HepG2 (cell line): ENCODE results near the gene IPO5. TPM values are rescaled to one million over a fixed set of nuclear protein-coding genes. Genes with fewer than 3 reads are reported as not detected.
A peak's percentile ranks its signal among the peaks of the same experiment; 100 is the strongest.

ENCODE experiments used
- KDM3A ChIP-seq: IDR thresholded peaks from 2 replicates; pipeline ENCODE4 v1.6.1; 2018; ENCODE audit warnings: low read depth, missing compliant biosample characterization
- KDM6A ChIP-seq: IDR thresholded peaks from 2 replicates; pipeline ENCODE4 v1.6.1; 2016; ENCODE audit warnings: low read depth
- SMC3 ChIP-seq: IDR thresholded peaks from 2 replicates; pipeline ENCODE4 v1.6.1; 2011; ENCODE audit warnings: low read length, improper control_type of control experiment
- SNAPC2 ChIP-seq: sonication (generic); formaldehyde crosslinking; IDR thresholded peaks from 2 replicates; pipeline ENCODE4 v1.8.1; 2022; ENCODE audit warnings: mild to moderate bottlenecking, missing genetic modification reagents
- TCF7 ChIP-seq: sonication (generic); IDR thresholded peaks from 2 replicates; pipeline ENCODE4 v1.6.1; 2016; ENCODE audit warnings: antibody characterized with exemption, low read depth
- TFAP4 ChIP-seq: sonication (generic); IDR thresholded peaks from 2 replicates; pipeline ENCODE4 v1.6.1; 2016; ENCODE audit warnings: low read depth, borderline replicate concordance
- ZBTB4 ChIP-seq: sonication (generic); formaldehyde crosslinking; IDR thresholded peaks from 2 replicates; pipeline ENCODE4 v1.4.0; 2020; ENCODE audit warnings: missing genetic modification reagents, mild to moderate bottlenecking, borderline replicate concordance
- ZBTB7B ChIP-seq: sonication (generic); formaldehyde crosslinking; IDR thresholded peaks from 2 replicates; pipeline ENCODE4 v1.4.0; 2020; ENCODE audit warnings: missing genetic modification reagents
- ZNF318 ChIP-seq: sonication (generic); formaldehyde crosslinking; IDR thresholded peaks from 2 replicates; pipeline ENCODE4 v1.4.0; 2020; ENCODE audit warnings: mild to moderate bottlenecking, missing genetic modification reagents
- ZNF574 ChIP-seq: sonication (generic); formaldehyde crosslinking; IDR thresholded peaks from 2 replicates; pipeline ENCODE4 v1.4.0; 2020; ENCODE audit warnings: missing genetic modification reagents
- ZNF598 ChIP-seq: sonication (generic); formaldehyde crosslinking; IDR thresholded peaks from 2 replicates; pipeline ENCODE4 v1.5.1; 2020; ENCODE audit warnings: mild to moderate bottlenecking, missing genetic modification reagents, borderline replicate concordance
- ZUFSP ChIP-seq: sonication (generic); formaldehyde crosslinking; IDR thresholded peaks from 2 replicates; pipeline ENCODE4 v1.9.0; 2021; ENCODE audit warnings: missing genetic modification reagents, mild to moderate bottlenecking, borderline replicate concordance
- polyA plus RNA-seq, 8 experiments: library from polyadenylated mRNA; depleted of rRNA in 3 of 8; stranded (reverse) in 7 of 8; unstranded in 1 of 8; fragments of >200 nt; fragmentation: Illumina TruSeq in 4 of 8; extraction: Trizol in 4 of 8; gene quantifications; 2 replicates each; pipeline versions ENCODE4 v1.2.1 to v1.2.3, GENCODE V29; 2011 to 2016; ENCODE audit warnings: low read depth in 4 of 8, missing spikeins in 1 of 8, mixed read lengths in 1 of 8; ENCODE audit not compliant: insufficient read depth in 1 of 8
- total RNA-seq, 5 experiments: library from RNA; depleted of rRNA; stranded (reverse); fragments of >200 nt; fragmentation: Illumina TruSeq; extraction: Trizol; gene quantifications; 2 replicates each; pipeline ENCODE4 v1.2.3, GENCODE V29; 2016; ENCODE audit warnings: low read depth in 1 of 5

Gene IPO5
- total and polyA plus RNA-seq, 2 of the 13 experiments (the other 11 are each of a cell fraction or from before 2014, with no cell fraction given): 155 to 242 TPM

GRCh38 chr13:98026457-98026857 lies 73.0 kb downstream of the IPO5 start (continued):
- TF ChIP-seq ZBTB4 (CRISPR knock-in tag): 0 out of 2 replicates have a peak, but pooled peaks have one; percentile 36
- TF ChIP-seq KDM3A (CRISPR knock-in tag): peak; percentile 59; the same call in 1 of the 2 replicates
- TF ChIP-seq ZBTB7B: peak; percentile 97
- no peak for TF ChIP-seq ZUFSP (CRISPR knock-in tag)
- peak; percentile 64 for TF ChIP-seq ZNF574 (CRISPR knock-in tag)
- TF ChIP-seq ZNF598 (CRISPR knock-in tag): 0 out of 2 replicates have a peak, but pooled peaks have one; percentile 30
- peak; percentile 36; the same call in 1 of the 2 replicates for TF ChIP-seq KDM6A
- TF ChIP-seq TCF7: peak; percentile 43; the same call in 1 of the 2 replicates
- peak; percentile 16; the same call in 1 of the 2 replicates for TF ChIP-seq SMC3
- 0 out of 2 replicates have a peak, but pooled peaks have one; percentile 49 for TF ChIP-seq ZNF318 (CRISPR knock-in tag)
- peak; percentile 98 for TF ChIP-seq TFAP4
- TF ChIP-seq SNAPC2 (CRISPR knock-in tag): peak; percentile 62; the same call in 1 of the 2 replicates
